WI38 (cell line): ENCODE results near the gene SDK2.
"Not testable (repeated sequence)": the region's sequence is repeated elsewhere in the genome, so short reads cannot be mapped to it uniquely, and the experiment has no call there.

Experiments
- H3K4me3 ChIP-seq: 2 replicates; pipeline ENCODE4 v1.5.1; 2011; ENCODE audit warnings: low read depth, mild to moderate bottlenecking, control low read depth, low read length
- CTCF ChIP-seq: IDR thresholded peaks from 2 replicates; pipeline ENCODE4 v1.5.1; 2012; ENCODE audit warnings: low read depth, mild to moderate bottlenecking, control low read depth, low read length

The SDK2 gene

GRCh38 chr17:73482251-73482716, 162.0 kb downstream of the SDK2 start:
- H3K4me3 ChIP-seq = no peak overlapping the region

GRCh38 chr17:73481676-73482075, 162.6 kb downstream of the SDK2 start:
- no peak for TF ChIP-seq CTCF
- no peak overlapping the region for H3K4me3 ChIP-seq

More at GRCh38 chr17:73482251-73482716, 162.0 kb downstream of the SDK2 start:
- no peak for TF ChIP-seq CTCF

GRCh38 chr17:73480740-73481139, 163.5 kb downstream of the SDK2 start:
- TF ChIP-seq CTCF = no peak
- H3K4me3 ChIP-seq = no peak overlapping the region

GRCh38 chr17:73478768-73479424, 165.3 kb downstream of the SDK2 start:
- TF ChIP-seq CTCF = no peak
- no peak overlapping the region for H3K4me3 ChIP-seq

GRCh38 chr17:73478334-73478733, 165.9 kb downstream of the SDK2 start:
- no peak for TF ChIP-seq CTCF
- H3K4me3 ChIP-seq = no peak overlapping the region

- TF ChIP-seq CTCF = no peak
Measured at GRCh38 chr17:73476890-73477350, 167.3 kb downstream of the SDK2 start.

GRCh38 chr17:73474370-73474988, 169.8 kb downstream of the SDK2 start:
- H3K4me3 ChIP-seq = no peak overlapping the region
- no peak for TF ChIP-seq CTCF

More at GRCh38 chr17:73476890-73477350, 167.3 kb downstream of the SDK2 start:
- H3K4me3 ChIP-seq = no peak overlapping the region

- H3K4me3 ChIP-seq = not testable (repeated sequence)
Measured at GRCh38 chr17:73472715-73473114, 171.5 kb downstream of the SDK2 start.
